ENCODE results near the gene ATP6V1C2. TPM values are rescaled to one million over a fixed set of nuclear protein-coding genes. Genes with fewer than 3 reads are reported as not detected.

The ATP6V1C2 gene
- total RNA-seq, 1 donor from 2014 or later = 0.14 TPM

- Histone ChIP-seq H2AFZ (ENCODE audit: low read depth, low read length) (no peak overlapping the region), H3K4me2 (ENCODE audit: low read length) (no peak overlapping the region), H3K4me3 (ENCODE audit: insufficient read depth, low read depth, low read length) (no peak overlapping the region), H4K20me1 (ENCODE audit: insufficient read depth, low read length) (no peaks in the 10 kb centered on the region), H3K9me3 (ENCODE audit: insufficient read depth, low read depth, low read length) (no peaks in the 10 kb centered on the region), H3K9ac (ENCODE audit: low read length) (no peak overlapping the region), H3K36me3 (ENCODE audit: insufficient read depth, low read length) (no peaks in the 10 kb centered on the region), H3K4me1 (ENCODE audit: insufficient read depth, low read length) (no peaks in the 10 kb centered on the region), H3K27ac (ENCODE audit: low read depth, low read length) (no peak overlapping the region), H3K27me3 (ENCODE audit: insufficient read depth, low read length) (no peaks in the 10 kb centered on the region), H3K79me2 (ENCODE audit: insufficient read depth, low read length) (no peaks in the 10 kb centered on the region)
- H3K27me3 Mint-ChIP-seq (ENCODE audit: low read depth, unreplicated experiment) = peaks cover 28% of the 10 kb centered on the region
- no peak for TF ChIP-seq EZH2 (IDR thresholded peaks at IDR 0.05; ENCODE audit: insufficient read depth, low read length)
- TF ChIP-seq, protein P1, sequence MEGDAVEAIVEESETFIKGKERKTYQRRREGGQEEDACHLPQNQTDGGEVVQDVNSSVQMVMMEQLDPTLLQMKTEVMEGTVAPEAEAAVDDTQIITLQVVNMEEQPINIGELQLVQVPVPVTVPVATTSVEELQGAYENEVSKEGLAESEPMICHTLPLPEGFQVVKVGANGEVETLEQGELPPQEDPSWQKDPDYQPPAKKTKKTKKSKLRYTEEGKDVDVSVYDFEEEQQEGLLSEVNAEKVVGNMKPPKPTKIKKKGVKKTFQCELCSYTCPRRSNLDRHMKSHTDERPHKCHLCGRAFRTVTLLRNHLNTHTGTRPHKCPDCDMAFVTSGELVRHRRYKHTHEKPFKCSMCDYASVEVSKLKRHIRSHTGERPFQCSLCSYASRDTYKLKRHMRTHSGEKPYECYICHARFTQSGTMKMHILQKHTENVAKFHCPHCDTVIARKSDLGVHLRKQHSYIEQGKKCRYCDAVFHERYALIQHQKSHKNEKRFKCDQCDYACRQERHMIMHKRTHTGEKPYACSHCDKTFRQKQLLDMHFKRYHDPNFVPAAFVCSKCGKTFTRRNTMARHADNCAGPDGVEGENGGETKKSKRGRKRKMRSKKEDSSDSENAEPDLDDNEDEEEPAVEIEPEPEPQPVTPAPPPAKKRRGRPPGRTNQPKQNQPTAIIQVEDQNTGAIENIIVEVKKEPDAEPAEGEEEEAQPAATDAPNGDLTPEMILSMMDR (IDR thresholded peaks at IDR 0.05; ENCODE audit: insufficient read depth, low read depth, low read length) = no peak
- H3K4me1 Mint-ChIP-seq (ENCODE audit: low read depth, unreplicated experiment) = peaks cover 7% of the 10 kb centered on the region
- no peak for FAIRE-seq
- H3K4me3 Mint-ChIP-seq (ENCODE audit: unreplicated experiment) = peak overlapping the region; percentile 21
- no peak for DNase-seq (ENCODE audit: low read depth)
- no peaks in the 10 kb centered on the region for H3K9me3 Mint-ChIP-seq (ENCODE audit: unreplicated experiment)
- H3K36me3 Mint-ChIP-seq (ENCODE audit: low read depth, unreplicated experiment) = no peaks in the 10 kb centered on the region
- no peak overlapping the region for H3K27ac Mint-ChIP-seq (ENCODE audit: unreplicated experiment)
Measured at GRCh38 chr2:10759151-10759714, 37.8 kb downstream of the ATP6V1C2 start.

GRCh38 chr2:10760794-10761504, 39.5 kb downstream of the ATP6V1C2 start:
- no peak overlapping the region for H3K4me2 ChIP-seq (ENCODE audit: low read length)
- H3K79me2 ChIP-seq (ENCODE audit: insufficient read depth, low read length) = no peaks in the 10 kb centered on the region
- no peaks in the 10 kb centered on the region for H4K20me1 ChIP-seq (ENCODE audit: insufficient read depth, low read length)
- Mint-ChIP-seq H3K9me3 (ENCODE audit: unreplicated experiment) (no peaks in the 10 kb centered on the region), H3K36me3 (ENCODE audit: low read depth, unreplicated experiment) (no peaks in the 10 kb centered on the region), H3K4me1 (ENCODE audit: low read depth, unreplicated experiment) (peaks cover 7% of the 10 kb centered on the region), H3K27me3 (ENCODE audit: low read depth, unreplicated experiment) (peaks cover 34% of the 10 kb centered on the region), H3K4me3 (ENCODE audit: unreplicated experiment) (no peak overlapping the region), H3K27ac (ENCODE audit: unreplicated experiment) (no peak overlapping the region)
- no peak overlapping the region for H3K9ac ChIP-seq (ENCODE audit: low read length)
- H3K27ac ChIP-seq (ENCODE audit: low read depth, low read length) = no peak overlapping the region
- H3K27me3 ChIP-seq (ENCODE audit: insufficient read depth, low read length) = no peaks in the 10 kb centered on the region
- no peak for TF ChIP-seq EZH2 (IDR thresholded peaks at IDR 0.05; ENCODE audit: insufficient read depth, low read length)
- TF ChIP-seq, protein P1 (IDR thresholded peaks at IDR 0.05; ENCODE audit: insufficient read depth, low read depth, low read length) = no peak
- no peaks in the 10 kb centered on the region for H3K9me3 ChIP-seq (ENCODE audit: insufficient read depth, low read depth, low read length)
- no peaks in the 10 kb centered on the region for H3K36me3 ChIP-seq (ENCODE audit: insufficient read depth, low read length)
- H3K4me1 ChIP-seq (ENCODE audit: insufficient read depth, low read length) = no peaks in the 10 kb centered on the region
- DNase-seq (ENCODE audit: low read depth) (no peak), FAIRE-seq (no peak)
- no peak overlapping the region for H3K4me3 ChIP-seq (ENCODE audit: insufficient read depth, low read depth, low read length)
- H2AFZ ChIP-seq (ENCODE audit: low read depth, low read length) = no peak overlapping the region

DNA sequence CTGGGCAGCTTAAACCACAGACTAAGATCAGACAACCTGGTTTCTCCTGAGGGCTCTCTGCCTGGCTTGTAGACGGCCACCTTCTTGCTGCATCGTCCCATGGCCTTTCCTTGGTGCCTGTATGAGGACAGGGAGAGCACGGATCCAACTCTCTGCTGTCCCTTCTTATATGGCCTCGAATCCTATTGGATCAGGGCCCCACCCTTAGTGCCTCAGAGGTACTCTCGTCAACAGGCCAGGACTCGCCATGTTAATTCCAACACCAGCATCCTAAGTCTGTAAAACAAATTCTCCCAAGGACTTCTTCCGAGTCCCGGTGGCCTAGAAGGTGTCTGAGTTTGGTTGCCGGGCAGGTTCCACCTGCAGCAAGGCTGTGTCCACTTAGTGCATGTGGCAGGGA, 40.2 kb downstream of the ATP6V1C2 start:
- Mint-ChIP-seq H3K27me3 (ENCODE audit: low read depth, unreplicated experiment) (peaks cover 34% of the 10 kb centered on the region), H3K9me3 (ENCODE audit: unreplicated experiment) (no peaks in the 10 kb centered on the region), H3K4me1 (ENCODE audit: low read depth, unreplicated experiment) (peaks cover 7% of the 10 kb centered on the region), H3K36me3 (ENCODE audit: low read depth, unreplicated experiment) (no peaks in the 10 kb centered on the region), H3K27ac (ENCODE audit: unreplicated experiment) (no peak overlapping the region), H3K4me3 (ENCODE audit: unreplicated experiment) (no peak overlapping the region)
- no peak overlapping the region for H3K27ac ChIP-seq (ENCODE audit: low read depth, low read length)
- H3K36me3 ChIP-seq (ENCODE audit: insufficient read depth, low read length) = no peaks in the 10 kb centered on the region
- no peaks in the 10 kb centered on the region for H4K20me1 ChIP-seq (ENCODE audit: insufficient read depth, low read length)
- no peak overlapping the region for H3K4me2 ChIP-seq (ENCODE audit: low read length)
- no peak overlapping the region for H3K4me3 ChIP-seq (ENCODE audit: insufficient read depth, low read depth, low read length)
- no peak for FAIRE-seq
- no peaks in the 10 kb centered on the region for H3K79me2 ChIP-seq (ENCODE audit: insufficient read depth, low read length)
- no peak overlapping the region for H3K9ac ChIP-seq (ENCODE audit: low read length)
- no peaks in the 10 kb centered on the region for H3K4me1 ChIP-seq (ENCODE audit: insufficient read depth, low read length)
- H2AFZ ChIP-seq (ENCODE audit: low read depth, low read length) = no peak overlapping the region
- H3K9me3 ChIP-seq (ENCODE audit: insufficient read depth, low read depth, low read length) = no peaks in the 10 kb centered on the region
- TF ChIP-seq, protein P1 (IDR thresholded peaks at IDR 0.05; ENCODE audit: insufficient read depth, low read depth, low read length) = no peak
- TF ChIP-seq EZH2 (IDR thresholded peaks at IDR 0.05; ENCODE audit: insufficient read depth, low read length) = no peak
- DNase-seq (ENCODE audit: low read depth) = no peak
- no peaks in the 10 kb centered on the region for H3K27me3 ChIP-seq (ENCODE audit: insufficient read depth, low read length)
